HepG2 (cell line): Measurements from ENCODE around the gene CCDC102B. TPM values are rescaled to one million over a fixed set of nuclear protein-coding genes. Genes with fewer than 3 reads are reported as not detected.
A peak's percentile ranks its signal among the peaks of the same experiment; 100 is the strongest.
"Not testable (repeated sequence)": the region's sequence is repeated elsewhere in the genome, so short reads cannot be mapped to it uniquely, and the experiment has no call there.

Experiments
- ATAC-seq: fragments of 200-7000 bp; cut with Tn5 transposase; 3 replicates; pipeline ENCODE4 v1.9.1; 2020; ENCODE audit warnings: mild to moderate bottlenecking, moderate library complexity
- BruUV-seq: library from RNA; stranded (reverse); fragments of 400-500 nt; replicated peaks from 2 replicates; lab custom pipeline; 2021; lab: Mats Ljungman, UMichigan
- CTCF ChIA-PET: fragments of 300-600 bp; formaldehyde crosslinking; extraction: SDS; loops from one replicate; lab custom pipeline; 2021; ENCODE audit warnings: low total read pairs, inconsistent platforms, low intra/inter-chr PET ratio; lab: Yijun Ruan, JAX
- POLR2A ChIA-PET: fragments of 350-600 bp; sonication (Branson Sonifier 250); formaldehyde crosslinking; loops from one replicate; lab custom pipeline; 2020; ENCODE audit warnings: antibody characterized with exemption, inconsistent platforms; lab: Yijun Ruan, JAX
- DNase-seq: peaks from one replicate; pipeline ENCODE4 v3.0.0-alpha.2; 2015; ENCODE audit warnings: low spot score
- FAIRE-seq: peaks from 3 replicates; lab custom pipeline; 2011; peaks lifted over from hg19 to GRCh38; lab: Jason Lieb, UNC
- H2AFZ ChIP-seq: one replicate; pipeline ENCODE4 v1.6.1; 2011; ENCODE audit warnings: low read length, inconsistent platforms
- H3K27ac ChIP-seq: fragments of 300-600 bp; 3 replicates; pipeline ENCODE4 v1.8.0; 2011; ENCODE audit warnings: mixed run types, mild to moderate bottlenecking, mixed read lengths, low read length, inconsistent platforms; ENCODE audit not compliant: insufficient read depth; ENCODE audit errors: extremely low read length
- H3K27me3 ChIP-seq, 2 experiments: fragments of 200-600 bp in 1 of 2; 2 replicates in 1 of 2; 3 replicates in 1 of 2; pipeline versions ENCODE4 v1.6.0 to v1.8.0; 2011; ENCODE audit warnings: low read length in 2 of 2, mild to moderate bottlenecking in 2 of 2, moderate library complexity in 2 of 2, inconsistent platforms in 1 of 2; ENCODE audit not compliant: insufficient read depth in 2 of 2, control insufficient read depth in 1 of 2
- H3K36me3 ChIP-seq, 2 experiments: fragments of 200-600 bp in 1 of 2; replicated peaks in 1 of 2; 2 replicates in 1 of 2; 3 replicates in 1 of 2; pipeline versions ENCODE4 v1.5.1 to v1.8.0; 2011; ENCODE audit warnings: low read length in 2 of 2, inconsistent platforms in 1 of 2; ENCODE audit not compliant: insufficient read depth in 2 of 2, control insufficient read depth in 1 of 2
- H3K4me1 ChIP-seq: 2 replicates; pipeline ENCODE4 v1.5.1; 2012; ENCODE audit warnings: low read length, inconsistent platforms; ENCODE audit not compliant: insufficient read depth
- H3K4me2 ChIP-seq: 2 replicates; pipeline ENCODE4 v1.6.0; 2011; ENCODE audit warnings: low read depth, low read length, inconsistent platforms
- H3K4me3 ChIP-seq, 3 experiments: fragments of 200-600 bp in 1 of 3; sonication (generic), shearing (Covaris generic) in 1 of 3; replicated peaks in 1 of 3; 2 replicates each; pipeline ENCODE4 v1.5.1; 2011 to 2016; ENCODE audit warnings: low read length in 3 of 3, inconsistent platforms in 2 of 3, low read depth in 2 of 3, mild to moderate bottlenecking in 2 of 3, control low read depth in 1 of 3, mixed read lengths in 1 of 3; ENCODE audit not compliant: insufficient read depth in 1 of 3
- H3K79me2 ChIP-seq: one replicate; pipeline ENCODE4 v1.6.1; 2011; ENCODE audit warnings: low read length, inconsistent platforms; ENCODE audit not compliant: insufficient read depth
- H3K9ac ChIP-seq: 2 replicates; pipeline ENCODE4 v1.6.0; 2011; ENCODE audit warnings: mild to moderate bottlenecking, low read depth, low read length, inconsistent platforms; ENCODE audit not compliant: insufficient read depth
- H3K9me3 ChIP-seq: 2 replicates; pipeline ENCODE4 v1.5.1; 2012; ENCODE audit warnings: mild to moderate bottlenecking, low read length
- H4K20me1 ChIP-seq: 2 replicates; pipeline ENCODE4 v1.6.0; 2011; ENCODE audit warnings: inconsistent platforms, mild to moderate bottlenecking, low read length, moderate library complexity; ENCODE audit not compliant: insufficient read depth
- MED8 ChIP-seq: sonication (generic); formaldehyde crosslinking; IDR thresholded peaks from 2 replicates; pipeline ENCODE4 v1.8.1; 2023; ENCODE audit warnings: mild to moderate bottlenecking, missing genetic modification reagents; ENCODE audit not compliant: insufficient replicate concordance
- ZNF281 ChIP-seq: sonication (generic); formaldehyde crosslinking; IDR thresholded peaks from 2 replicates; pipeline ENCODE4 v1.4.0; 2020; ENCODE audit warnings: missing genetic modification reagents, borderline replicate concordance
- ZNF543 ChIP-seq: sonication (generic); formaldehyde crosslinking; IDR thresholded peaks from 2 replicates; pipeline ENCODE4 v1.4.0; 2020; ENCODE audit warnings: mild to moderate bottlenecking, missing genetic modification reagents
- ZNF770 ChIP-seq: sonication (generic); formaldehyde crosslinking; IDR thresholded peaks from 2 replicates; pipeline ENCODE4 v1.5.0; 2020; ENCODE audit warnings: mild to moderate bottlenecking, missing genetic modification reagents
- WGBS: methylation state at CpG from one replicate; pipeline ENCODE4 v1.1.6; 2017; ENCODE audit warnings: low lambda C conversion rate; 5-methylcytosine and 5-hydroxymethylcytosine counted together
- in situ Hi-C: cut with HindIII; loops from 2 replicates; pipeline ENCODE4 v1.10.0; 2017; ENCODE audit warnings: low pct_unique_long_range_greater_than_20kb; ENCODE audit not compliant: extremely low pct_ligation_motif_present
- intact Hi-C: fragments of 100-400 bp; cut with micrococcal nuclease; formaldehyde crosslinking; loops from one replicate; pipeline ENCODE4 v1.10.0; 2022; ENCODE audit not compliant: unreplicated experiment
- polyA plus RNA-seq, 8 experiments: library from polyadenylated mRNA; depleted of rRNA in 3 of 8; stranded (reverse) in 7 of 8; unstranded in 1 of 8; fragments of >200 nt; fragmentation: Illumina TruSeq in 4 of 8; extraction: Trizol in 4 of 8; gene quantifications; 2 replicates each; pipeline versions ENCODE4 v1.2.1 to v1.2.3, GENCODE V29; 2011 to 2016; ENCODE audit warnings: low read depth in 4 of 8, missing spikeins in 1 of 8, mixed read lengths in 1 of 8; ENCODE audit not compliant: insufficient read depth in 1 of 8
- total RNA-seq, 5 experiments: library from RNA; depleted of rRNA; stranded (reverse); fragments of >200 nt; fragmentation: Illumina TruSeq; extraction: Trizol; gene quantifications; 2 replicates each; pipeline ENCODE4 v1.2.3, GENCODE V29; 2016; ENCODE audit warnings: low read depth in 1 of 5

CCDC102B gene
- total and polyA plus RNA-seq, 2 of the 13 experiments (the other 11 are each of a cell fraction or from before 2014, with no cell fraction given): 2.3 to 3.7 TPM

- TF ChIP-seq ZNF770 (CRISPR knock-in tag) (no peak), MED8 (CRISPR knock-in tag) (no peak), ZNF543 (CRISPR knock-in tag) (no peak)
- TF ChIP-seq, all 625 proteins: peak for 0
These were observed 13.8 kb upstream of the CCDC102B start (continued) for GRCh38 chr18:68784071-68784470.

GRCh38 chr18:68790290-68790689 lies 7.6 kb upstream of the CCDC102B start:
- H3K9me3 ChIP-seq, BruUV-seq, H3K4me3 ChIP-seq, H2AFZ ChIP-seq, H4K20me1 ChIP-seq, H3K27me3 ChIP-seq, H3K4me1 ChIP-seq, DNase-seq, H3K4me2 ChIP-seq, CTCF ChIA-PET, H3K36me3 ChIP-seq, FAIRE-seq, H3K79me2 ChIP-seq, intact Hi-C loops, ATAC-seq, in situ Hi-C loops, H3K27ac ChIP-seq, H3K9ac ChIP-seq, POLR2A ChIA-PET: not testable (repeated sequence)
- WGBS: 52% methylated on average over 20 of the region's 22 CpGs
- TF ChIP-seq ZNF281: peak; percentile 55; the same call in 1 of the 2 replicates
